HUES64 (cell line): ENCODE data around the gene CELSR1.

ENCODE experiments used
- H3K27ac ChIP-seq: 2 replicates; pipeline ENCODE4 v1.7.0; 2013; ENCODE audit warnings: low read depth, low read length, inconsistent platforms
- H3K27me3 ChIP-seq: 2 replicates; pipeline ENCODE4 v1.6.1; 2013; ENCODE audit warnings: mild to moderate bottlenecking, low read length; ENCODE audit not compliant: insufficient read depth
- H3K36me3 ChIP-seq: 2 replicates; pipeline ENCODE4 v1.6.1; 2013; ENCODE audit warnings: mild to moderate bottlenecking, low read length; ENCODE audit not compliant: insufficient read depth
- H3K4me1 ChIP-seq: 2 replicates; pipeline ENCODE4 v1.6.1; 2013; ENCODE audit warnings: mild to moderate bottlenecking, low read length, moderate library complexity; ENCODE audit not compliant: insufficient read depth
- H3K4me3 ChIP-seq: 2 replicates; pipeline ENCODE4 v1.5.1; 2013; ENCODE audit warnings: mild to moderate bottlenecking, low read length, moderate library complexity
- H3K9ac ChIP-seq: 2 replicates; pipeline ENCODE4 v1.6.1; 2013; ENCODE audit warnings: mild to moderate bottlenecking, low read depth, low read length
- H3K9me3 ChIP-seq: 2 replicates; pipeline ENCODE4 v1.6.1; 2013; ENCODE audit warnings: low read depth, low read length; ENCODE audit not compliant: insufficient read depth
- WGBS: fragments of 150-250, 120-280 bp; methylation state at CpG from one replicate; pipeline ENCODE4 v1.1.7; 2013; ENCODE audit warnings: missing lambda C conversion rate; 5-methylcytosine and 5-hydroxymethylcytosine counted together

CELSR1 gene

DNA sequence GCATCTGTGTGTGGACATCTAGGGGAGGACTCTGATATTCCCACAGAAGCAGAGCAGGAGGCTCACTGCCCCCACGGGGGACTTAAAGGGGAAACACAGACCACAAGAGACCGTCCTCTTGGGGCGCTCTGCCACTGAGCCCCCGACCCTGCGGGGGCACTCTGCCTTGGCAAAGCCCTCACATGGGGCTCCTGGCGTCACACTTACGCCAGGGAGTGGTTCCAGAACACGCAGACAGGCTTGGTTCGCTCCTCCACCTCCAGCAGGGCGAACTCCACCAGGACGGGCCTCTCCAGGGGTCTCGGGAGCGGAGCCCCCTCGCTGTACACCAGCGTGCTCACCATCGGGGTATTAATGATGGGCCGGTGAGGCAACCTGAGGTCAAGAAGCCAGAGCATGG, 156.8 kb downstream of the CELSR1 start:
- H3K4me1 ChIP-seq, result peaks cover 32% of the 10 kb centered on the region
- H3K4me3 ChIP-seq, result no peak overlapping the region
- peaks cover 6% of the 10 kb centered on the region; the same call in 1 of the 2 replicates for H3K36me3 ChIP-seq
- no peaks in the 10 kb centered on the region; the same call in 1 of the 2 replicates for H3K9me3 ChIP-seq
- H3K9ac ChIP-seq, result no peak overlapping the region
- H3K27ac ChIP-seq, result no peak overlapping the region
- WGBS, result 96% methylated on average over 17 of the region's 17 CpGs
- no peaks in the 10 kb centered on the region for H3K27me3 ChIP-seq

GRCh38 chr22:46380069-46380468, 157.4 kb downstream of the CELSR1 start:
- H3K27me3 ChIP-seq, result no peaks in the 10 kb centered on the region
- no peak overlapping the region for H3K4me3 ChIP-seq
- WGBS, result 91% methylated on average over 19 of the region's 19 CpGs
- H3K27ac ChIP-seq, result no peak overlapping the region
- H3K4me1 ChIP-seq, result peaks cover 32% of the 10 kb centered on the region
- H3K36me3 ChIP-seq, result peaks cover 6% of the 10 kb centered on the region; the same call in 1 of the 2 replicates
- H3K9me3 ChIP-seq, result no peaks in the 10 kb centered on the region; the same call in 1 of the 2 replicates
- H3K9ac ChIP-seq, result no peak overlapping the region

DNA sequence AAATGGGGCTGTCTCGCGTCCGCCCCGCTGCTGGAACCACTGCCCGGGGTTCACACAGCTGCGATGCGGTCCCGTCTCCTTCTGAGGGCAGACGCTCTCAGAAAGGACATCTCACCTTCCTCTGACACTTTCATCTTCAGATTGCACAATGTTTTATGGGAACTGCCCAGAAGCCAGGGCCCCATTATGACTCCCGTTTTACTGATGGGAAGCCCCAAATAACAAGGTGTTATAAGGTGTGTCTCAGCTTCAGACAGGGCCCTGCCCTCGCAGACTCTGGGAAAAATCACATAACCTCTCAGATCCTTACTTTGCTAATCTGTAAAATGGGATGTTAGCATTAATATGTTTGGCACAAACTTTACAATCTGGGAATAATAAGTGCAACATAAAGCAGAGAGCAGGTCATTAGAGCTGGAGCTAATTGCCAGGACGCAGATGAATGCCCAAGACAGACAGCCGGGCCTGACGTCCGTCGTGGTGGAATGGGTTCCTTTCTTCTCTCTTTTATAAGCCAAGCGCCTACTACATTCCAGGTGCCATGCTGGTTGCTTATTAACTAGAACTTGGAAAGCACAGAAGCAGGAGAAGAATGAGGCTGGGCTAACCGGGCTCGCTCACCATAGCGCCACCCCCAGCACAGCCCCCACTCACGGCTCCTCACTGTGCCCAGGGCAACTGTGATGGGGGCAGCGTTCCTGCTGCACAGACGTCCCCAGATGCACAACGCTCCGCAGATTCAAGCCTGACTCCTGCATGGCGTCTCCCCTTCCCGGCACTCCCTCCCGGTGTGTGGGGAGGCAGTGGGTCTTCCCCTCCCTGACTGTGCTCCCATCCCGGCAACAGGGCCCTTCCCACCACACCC, 158.1 kb downstream of the CELSR1 start:
- H3K27me3 ChIP-seq, result no peaks in the 10 kb centered on the region
- WGBS, result 86% methylated on average over 29 of the region's 29 CpGs
- H3K4me3 ChIP-seq, result no peak overlapping the region
- no peaks in the 10 kb centered on the region; the same call in 1 of the 2 replicates for H3K9me3 ChIP-seq
- H3K36me3 ChIP-seq, result peaks cover 6% of the 10 kb centered on the region; the same call in 1 of the 2 replicates
- peaks cover 32% of the 10 kb centered on the region for H3K4me1 ChIP-seq
- no peak overlapping the region for H3K9ac ChIP-seq
- no peak overlapping the region; the same call in 1 of the 2 replicates for H3K27ac ChIP-seq

- peak overlapping the region; percentile 90 for H3K27ac ChIP-seq
- 67% methylated on average over 22 of the region's 22 CpGs for WGBS
- no peaks in the 10 kb centered on the region; the same call in 1 of the 2 replicates for H3K9me3 ChIP-seq
- H3K4me1 ChIP-seq, result peaks cover 32% of the 10 kb centered on the region
- H3K9ac ChIP-seq, result no peak overlapping the region; the same call in 1 of the 2 replicates
- peaks cover 6% of the 10 kb centered on the region; the same call in 1 of the 2 replicates for H3K36me3 ChIP-seq
- peak overlapping the region; percentile 7; the same call in 1 of the 2 replicates for H3K4me3 ChIP-seq
- H3K27me3 ChIP-seq, result no peaks in the 10 kb centered on the region
Observed at GRCh38 chr22:46378426-46379065, 158.9 kb downstream of the CELSR1 start.

DNA sequence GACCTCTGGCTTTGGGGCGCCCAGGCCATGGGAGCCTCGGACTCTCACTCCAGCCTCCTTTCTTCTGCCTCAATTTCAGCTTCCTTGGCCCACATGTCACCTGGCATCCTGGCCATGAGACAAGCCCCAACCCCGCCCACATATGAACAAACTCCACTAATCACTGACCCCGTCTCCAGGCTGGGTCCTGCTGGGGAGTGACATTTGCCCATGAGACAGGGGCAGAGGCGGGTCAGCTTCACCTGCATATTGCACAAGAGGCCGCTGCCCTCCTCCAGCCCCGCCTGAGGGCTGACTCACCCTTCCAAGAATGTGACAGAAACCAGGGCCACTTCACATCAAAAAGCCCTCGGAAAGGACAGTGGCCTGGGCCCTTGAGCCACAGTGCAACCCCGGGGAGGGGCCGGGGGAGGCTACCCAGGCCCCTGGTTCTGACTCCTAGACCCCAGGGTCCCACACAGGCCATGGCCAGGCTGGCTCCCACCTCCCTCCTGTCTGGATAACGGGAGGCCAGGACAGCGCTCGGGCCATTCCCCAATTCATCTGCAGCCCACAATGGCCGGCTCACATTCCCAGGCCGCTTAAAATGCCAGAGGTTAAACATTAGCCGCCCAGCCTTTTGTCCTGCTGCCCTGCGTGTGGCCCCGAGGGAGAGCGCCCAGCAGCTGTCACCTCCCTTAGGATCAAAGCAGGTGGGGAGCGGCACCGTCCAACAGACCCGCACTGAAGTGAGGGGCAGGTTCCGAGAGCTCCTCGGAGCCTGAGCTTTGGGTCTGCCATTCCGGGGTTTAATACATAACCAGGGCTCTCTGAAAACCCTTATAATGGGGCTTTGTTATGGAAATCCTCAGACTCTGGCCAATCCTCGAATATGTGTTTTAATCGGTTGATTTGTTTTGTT, 159.6 kb downstream of the CELSR1 start:
- peak overlapping the region; percentile 41; the same call in 1 of the 2 replicates for H3K9ac ChIP-seq
- peak overlapping the region; percentile 7; the same call in 1 of the 2 replicates for H3K4me3 ChIP-seq

DNA sequence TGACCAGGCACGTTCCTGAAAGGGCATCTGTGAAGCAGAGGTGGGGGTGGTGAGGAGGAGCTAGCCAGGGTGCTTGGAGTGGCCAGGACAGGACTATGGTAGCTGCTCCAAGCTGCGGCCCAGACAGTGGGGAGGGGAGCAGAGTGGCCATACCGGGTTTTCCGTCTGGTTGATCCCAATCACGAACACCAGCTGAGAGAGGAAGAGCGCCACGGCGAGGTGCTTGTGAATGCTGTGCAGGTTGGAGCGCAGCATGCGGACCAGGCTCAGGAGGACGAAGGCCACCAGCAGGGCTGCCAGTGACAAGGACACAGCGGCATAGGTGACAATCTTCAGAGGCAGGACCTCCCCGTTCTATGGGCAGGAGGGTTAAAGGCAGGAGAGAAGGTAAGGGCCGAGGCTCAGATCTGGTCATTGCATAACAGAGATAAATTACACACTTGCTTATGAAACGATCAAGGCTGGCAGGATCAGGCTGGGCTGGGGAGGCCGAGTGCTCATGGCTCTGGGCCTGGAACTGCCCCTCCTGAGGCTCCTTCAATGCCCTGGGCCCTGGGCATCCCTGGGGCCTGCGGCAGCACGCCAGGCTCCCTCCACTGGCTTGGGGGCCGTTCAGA, 160.4 kb downstream of the CELSR1 start:
- Histone ChIP-seq H3K4me3 (no peak overlapping the region), H3K9me3 (no peaks in the 10 kb centered on the region; the same call in 1 of the 2 replicates), H3K4me1 (peaks cover 32% of the 10 kb centered on the region), H3K27me3 (no peaks in the 10 kb centered on the region), H3K27ac (peak overlapping the region; percentile 90; the same call in 1 of the 2 replicates), H3K36me3 (peaks cover 9% of the 10 kb centered on the region; the same call in 1 of the 2 replicates), H3K9ac (0 out of 2 replicates have a peak overlapping the region, but pooled peaks have one; percentile 41)
- 85% methylated on average over 19 of the region's 19 CpGs for WGBS

More for the DNA sequence above, 159.6 kb downstream of the CELSR1 start:
- Histone ChIP-seq H3K4me1 (peaks cover 32% of the 10 kb centered on the region), H3K9me3 (no peaks in the 10 kb centered on the region; the same call in 1 of the 2 replicates), H3K27me3 (no peaks in the 10 kb centered on the region), H3K27ac (peak overlapping the region; percentile 90), H3K36me3 (peaks cover 7% of the 10 kb centered on the region; the same call in 1 of the 2 replicates)
- WGBS, result 19% methylated on average over 27 of the region's 27 CpGs

DNA sequence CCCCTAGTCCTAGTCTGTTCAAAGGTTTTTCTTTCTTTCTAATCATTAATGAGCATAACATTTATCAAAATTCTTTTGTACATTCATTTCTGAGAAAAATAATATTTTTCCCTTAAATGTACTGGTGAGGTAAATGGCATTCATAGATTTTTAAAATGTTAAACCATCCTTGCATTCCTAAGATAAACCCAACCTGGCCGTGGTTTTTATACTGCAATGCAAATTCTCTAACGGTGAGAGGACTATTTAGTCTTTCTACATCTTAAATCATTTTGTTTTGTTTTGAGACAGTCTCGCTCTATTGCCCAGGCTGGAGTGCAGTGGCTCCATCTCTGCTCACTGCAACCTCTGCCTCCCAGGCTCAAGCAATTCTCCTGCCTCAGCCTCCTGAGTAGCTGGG, 161.3 kb downstream of the CELSR1 start:
- no peaks in the 10 kb centered on the region; the same call in 1 of the 2 replicates for H3K9me3 ChIP-seq
- H3K27me3 ChIP-seq, result no peaks in the 10 kb centered on the region
- peaks cover 9% of the 10 kb centered on the region; the same call in 1 of the 2 replicates for H3K36me3 ChIP-seq
- peaks cover 32% of the 10 kb centered on the region for H3K4me1 ChIP-seq
- H3K27ac ChIP-seq, result no peak overlapping the region
- H3K9ac ChIP-seq, result no peak overlapping the region
- WGBS, result 94% methylated on average over 3 of the region's 3 CpGs
- no peak overlapping the region for H3K4me3 ChIP-seq

DNA sequence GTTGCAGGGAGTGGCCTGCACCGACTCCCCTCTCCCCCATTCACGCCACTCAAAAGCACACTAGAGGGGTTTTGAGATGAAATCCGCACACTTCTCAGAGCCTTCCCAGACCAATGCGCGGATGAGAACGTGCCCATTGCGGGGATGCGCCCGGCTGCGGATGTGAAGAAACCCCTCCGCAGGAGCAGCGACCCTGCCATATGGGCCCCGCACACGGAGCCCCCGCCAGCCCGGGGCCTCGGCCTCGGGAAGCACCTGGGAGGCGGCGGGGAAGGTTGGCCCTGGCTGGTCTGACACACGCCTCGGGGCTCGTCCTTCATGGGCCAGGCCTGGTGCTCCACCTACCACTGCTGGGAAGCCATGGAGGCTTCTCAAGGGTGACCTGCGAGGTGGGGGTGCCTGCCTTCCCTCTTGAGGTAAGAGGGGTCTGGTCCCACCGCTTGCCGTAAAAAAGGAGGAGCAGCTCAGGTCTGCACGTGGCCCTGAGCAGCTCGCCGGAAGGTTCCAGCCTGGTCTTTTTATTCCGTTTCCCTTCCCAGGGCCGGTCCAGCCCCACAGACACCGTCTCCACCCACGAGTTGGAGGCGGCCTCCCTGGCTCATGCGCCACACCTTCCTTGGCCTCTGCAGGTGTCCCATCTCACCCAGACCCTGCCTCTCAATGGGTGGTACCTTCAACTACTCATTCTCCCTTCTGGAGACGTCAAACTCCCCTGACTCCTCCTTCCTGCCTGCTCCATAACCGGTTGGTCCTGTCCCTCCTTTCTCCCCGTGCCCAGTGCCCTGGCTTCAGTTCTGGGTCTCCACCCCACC, 162.6 kb downstream of the CELSR1 start:
- 94% methylated on average over 38 of the region's 38 CpGs for WGBS
- peaks cover 9% of the 10 kb centered on the region; the same call in 1 of the 2 replicates for H3K36me3 ChIP-seq
- peaks cover 31% of the 10 kb centered on the region for H3K4me1 ChIP-seq

DNA sequence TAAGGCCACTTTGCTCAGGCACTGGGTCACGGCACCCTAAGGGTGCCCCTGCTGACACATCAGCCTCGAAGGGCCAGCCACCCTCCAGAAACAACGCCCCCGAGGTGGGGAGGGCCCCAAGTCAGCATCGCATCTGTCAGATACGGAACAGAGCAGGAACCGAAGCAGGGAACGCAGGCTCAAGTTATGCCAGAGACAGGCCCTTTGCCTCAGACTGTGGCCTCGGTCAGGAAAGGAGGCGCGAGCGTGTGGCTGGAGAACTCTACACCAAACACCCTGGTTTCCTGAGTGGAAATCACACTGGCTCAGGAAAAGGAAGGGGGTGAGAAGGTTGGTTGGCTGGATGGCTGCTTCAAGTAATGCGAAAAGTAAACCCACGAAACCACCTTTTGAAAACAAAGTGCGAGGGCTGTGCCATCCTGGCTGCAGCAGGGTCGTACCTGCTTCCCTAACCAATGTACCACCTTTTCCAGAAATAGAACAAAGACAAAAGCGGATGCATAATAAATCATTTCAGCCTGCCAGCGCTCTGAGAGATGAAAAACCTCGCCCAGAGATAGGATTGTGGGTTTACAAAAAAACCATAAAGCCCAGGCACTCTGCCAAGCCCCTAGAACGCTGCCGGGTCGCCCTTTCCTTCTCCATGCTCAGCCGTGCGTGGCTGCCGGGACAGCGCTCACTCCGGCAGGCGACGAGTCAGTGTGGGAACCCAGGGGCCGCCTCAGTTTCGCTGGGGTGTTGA, 163.3 kb downstream of the CELSR1 start:
- H3K4me1 ChIP-seq, result peaks cover 26% of the 10 kb centered on the region
- no peak overlapping the region for H3K4me3 ChIP-seq
- H3K9ac ChIP-seq, result no peak overlapping the region
- no peaks in the 10 kb centered on the region for H3K27me3 ChIP-seq
- no peak overlapping the region for H3K27ac ChIP-seq
- 96% methylated on average over 31 of the region's 31 CpGs for WGBS
- H3K9me3 ChIP-seq, result no peaks in the 10 kb centered on the region; the same call in 1 of the 2 replicates
- H3K36me3 ChIP-seq, result peaks cover 9% of the 10 kb centered on the region; the same call in 1 of the 2 replicates

More for the DNA sequence above, 162.6 kb downstream of the CELSR1 start:
- no peak overlapping the region for H3K4me3 ChIP-seq
- H3K9me3 ChIP-seq, result no peaks in the 10 kb centered on the region; the same call in 1 of the 2 replicates
- H3K27me3 ChIP-seq, result no peaks in the 10 kb centered on the region
- no peak overlapping the region for H3K9ac ChIP-seq
- no peak overlapping the region for H3K27ac ChIP-seq
